ENCODE data around the gene CCDC30.
"Not testable (repeated sequence)": the region's sequence is repeated elsewhere in the genome, so short reads cannot be mapped to it uniquely, and the experiment has no call there.

The CCDC30 gene

DNA sequence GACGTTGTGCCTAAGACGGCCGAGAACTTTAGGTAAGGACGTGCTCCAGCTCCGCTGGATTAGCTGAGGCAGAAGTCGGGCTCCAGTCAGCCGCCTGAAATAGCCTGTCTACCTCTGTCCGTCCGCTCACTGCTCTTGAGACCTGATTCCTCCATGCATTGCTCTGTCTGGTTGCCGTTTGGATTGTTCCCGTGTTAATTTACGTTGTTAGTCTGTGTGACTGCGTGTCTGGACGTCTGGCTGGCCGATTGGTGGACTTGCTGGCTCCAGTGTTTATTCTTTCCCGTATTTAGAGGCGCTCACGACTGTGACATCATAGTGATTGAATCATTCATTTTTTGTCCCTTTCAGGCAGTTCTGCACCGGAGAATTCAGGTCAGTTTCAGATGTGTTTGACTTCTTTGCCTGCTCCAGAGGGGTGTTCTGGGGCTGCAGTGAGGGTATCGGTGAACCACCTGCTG is 195.8 kb downstream of the CCDC30 start:
- DNase-seq = no peak

DNA sequence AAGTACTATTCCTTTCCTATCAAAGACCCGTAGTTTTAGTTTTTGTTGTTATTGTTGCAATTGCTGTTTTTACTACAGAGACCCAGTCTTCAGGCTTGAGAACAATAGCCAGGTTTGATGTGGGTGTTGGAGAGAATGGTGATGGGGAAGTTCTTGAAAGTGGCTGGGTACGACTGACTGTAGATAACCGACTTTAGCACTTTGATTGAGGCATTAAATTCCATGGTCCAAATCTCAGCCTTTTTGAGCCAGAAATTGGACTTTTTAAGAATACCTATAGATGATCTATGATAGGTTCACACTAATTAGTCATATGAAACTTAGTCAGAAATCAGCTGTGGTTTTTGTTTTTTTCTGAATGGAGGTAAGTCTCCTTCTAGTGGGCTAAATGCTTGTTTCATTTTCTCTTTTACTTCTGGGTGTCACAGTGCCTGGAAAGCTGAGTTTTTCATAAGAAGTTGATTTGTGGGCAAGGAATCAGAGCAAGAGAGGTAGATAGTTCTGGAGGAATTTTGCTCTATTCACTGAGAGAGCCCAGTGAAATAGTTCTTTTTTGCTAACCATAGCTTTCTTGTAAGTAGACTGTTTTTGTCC is 197.9 kb downstream of the CCDC30 start:
- DNase-seq = no peak

DNA sequence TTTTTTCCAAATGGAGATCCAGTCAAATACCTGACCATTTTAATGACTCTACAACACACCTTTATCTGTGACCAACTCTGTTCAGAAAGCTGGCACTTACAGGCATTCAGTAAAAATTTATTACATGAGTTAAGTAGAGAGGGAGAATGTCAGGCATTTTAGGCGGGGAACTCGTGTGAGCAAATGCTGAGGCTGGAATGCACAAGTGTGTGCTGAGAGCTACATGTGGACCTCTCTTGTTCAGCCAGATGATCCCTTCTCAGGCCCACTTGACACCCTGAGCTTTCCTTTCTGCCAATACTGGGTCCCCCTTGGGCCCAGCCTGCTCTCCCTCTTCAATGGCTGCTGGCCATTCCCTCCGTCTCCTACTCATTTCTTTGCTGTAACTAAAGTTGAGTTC is 206.8 kb downstream of the CCDC30 start:
- DNase-seq = no peak

DNA sequence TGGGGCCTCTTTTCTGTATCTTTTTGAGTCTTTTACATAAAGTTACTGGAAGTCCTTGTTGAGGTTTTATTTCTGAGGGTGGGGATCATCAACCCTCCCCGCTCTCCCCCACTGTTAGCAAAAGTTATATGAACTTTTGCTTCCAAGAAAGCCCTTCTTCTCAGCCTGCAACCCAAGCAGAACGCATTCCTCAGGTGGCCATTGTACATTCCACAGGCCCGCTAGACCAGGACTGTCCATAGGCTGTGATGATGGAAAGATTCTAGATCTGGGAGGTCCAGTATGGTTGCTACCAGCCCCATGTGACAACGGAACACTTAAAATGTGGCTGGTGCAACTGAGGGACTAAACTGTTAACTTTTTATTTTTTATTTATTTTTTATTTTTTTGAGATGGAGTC is 207.3 kb downstream of the CCDC30 start:
- DNase-seq = no peak

DNA sequence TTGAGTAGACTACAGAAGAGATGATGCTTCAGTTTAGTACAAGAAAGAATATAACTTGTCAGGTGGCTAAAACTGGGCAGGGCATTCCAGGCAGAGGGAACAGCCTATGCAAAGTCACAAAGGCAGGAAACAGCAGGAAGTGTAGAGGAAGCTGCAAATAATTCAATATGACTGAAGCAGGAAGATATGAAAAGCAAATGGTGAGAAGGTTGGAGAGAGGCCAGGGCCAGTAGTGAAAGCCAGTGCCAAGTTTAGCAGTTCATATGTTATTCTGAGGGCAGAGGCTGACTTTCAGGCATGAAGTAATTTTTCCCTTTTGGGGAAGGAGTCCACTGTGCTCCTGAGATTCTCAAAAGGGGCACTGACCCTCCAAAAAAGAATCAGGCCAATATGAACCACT is 211.1 kb downstream of the CCDC30 start:
- DNase-seq = no peak

DNA sequence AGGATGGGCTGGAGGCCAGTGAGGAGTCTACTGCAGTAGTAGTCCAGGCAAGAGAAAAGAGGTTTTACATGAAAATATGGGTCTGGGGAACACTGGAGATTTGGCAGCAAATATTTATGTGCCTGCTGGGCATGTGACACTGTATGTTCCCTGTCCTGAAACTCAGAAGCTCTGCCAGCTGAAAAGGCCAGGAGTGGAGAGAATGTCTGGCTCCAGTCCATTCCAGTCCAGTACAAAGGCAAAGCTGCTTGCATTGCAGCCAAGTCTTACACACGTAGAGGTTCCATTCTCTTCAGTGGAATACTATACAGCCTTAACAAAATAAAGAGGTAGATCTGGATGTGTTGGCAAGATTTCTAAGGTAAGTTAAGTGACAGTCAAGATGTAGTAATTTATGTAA is 211.6 kb downstream of the CCDC30 start:
- DNase-seq = no peak

DNA sequence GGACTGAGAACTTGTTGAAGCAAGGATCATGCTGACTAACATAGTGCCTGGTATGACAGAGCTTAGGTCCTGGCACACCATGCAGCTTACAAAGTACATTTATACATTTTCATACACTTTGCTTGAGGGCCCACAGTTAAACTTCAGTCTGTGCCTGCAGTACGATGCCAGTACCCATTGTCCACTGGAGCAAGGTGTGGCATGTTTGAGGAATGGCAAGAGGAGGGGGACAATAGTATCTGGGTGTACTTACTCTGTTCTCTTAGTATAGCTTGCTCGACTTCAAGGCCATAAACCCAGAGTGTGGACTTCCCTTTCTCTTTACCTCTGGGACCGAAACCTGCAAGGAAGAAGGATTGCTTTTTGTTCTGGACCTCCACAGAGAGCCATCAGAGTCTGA is 212.4 kb downstream of the CCDC30 start:
- DNase-seq = no peak

DNA sequence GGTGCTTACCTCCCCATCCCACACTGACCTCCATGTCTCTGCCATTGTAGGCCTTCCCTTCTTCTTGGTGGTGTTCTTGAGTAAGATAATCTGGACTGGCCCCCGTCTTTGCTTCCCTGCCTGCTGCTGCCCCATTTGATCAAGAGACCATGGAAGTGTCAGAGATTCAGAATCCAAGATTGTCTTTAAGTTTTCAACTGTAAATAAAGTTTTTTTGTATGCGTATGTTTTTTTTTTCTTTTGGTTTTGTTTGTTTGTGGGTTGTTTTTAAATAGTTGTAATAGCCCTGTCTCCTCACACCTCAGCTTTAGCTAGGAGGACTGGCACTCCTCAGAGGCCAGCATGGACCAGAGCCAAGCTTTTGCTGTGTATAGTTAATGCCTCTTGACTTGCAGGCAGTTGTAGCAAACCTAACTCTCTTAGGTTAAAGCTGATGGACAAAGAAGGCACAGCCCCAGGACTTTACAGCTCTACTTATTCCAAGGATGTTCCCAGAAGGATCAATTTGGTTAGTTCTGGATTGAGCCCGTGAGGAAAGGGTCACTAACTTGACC is 213.5 kb downstream of the CCDC30 start:
- DNase-seq = no peak

DNA sequence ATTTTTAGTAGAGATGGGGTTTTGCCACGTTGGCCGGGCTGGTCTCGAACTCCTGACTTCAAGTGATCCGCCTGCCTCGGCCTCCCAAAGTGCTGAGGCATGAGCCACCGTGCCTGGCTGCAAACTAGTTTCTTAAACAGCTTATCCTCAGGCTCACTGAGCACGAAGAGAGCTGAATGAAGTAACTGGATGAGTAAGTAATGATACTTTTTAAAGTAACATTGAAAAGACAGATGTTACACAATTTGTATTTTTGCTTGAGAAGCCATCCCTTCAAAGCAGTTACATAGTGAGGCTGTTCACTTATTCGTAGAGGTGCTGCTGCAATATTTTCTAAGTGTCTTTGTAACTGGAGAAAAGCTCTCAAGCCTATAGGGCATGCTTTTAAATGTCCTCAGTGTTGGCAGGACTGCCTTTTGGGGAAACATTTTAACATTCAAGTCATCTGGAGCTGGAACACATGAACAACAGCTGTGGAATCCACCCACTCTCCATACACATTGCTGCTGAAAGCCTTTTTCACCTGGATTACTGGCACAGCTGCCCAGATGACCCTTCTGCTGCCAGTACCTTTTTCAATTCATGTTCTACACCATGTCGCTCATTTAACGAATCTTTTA is 216.4 kb downstream of the CCDC30 start:
- DNase-seq = no peak

DNA sequence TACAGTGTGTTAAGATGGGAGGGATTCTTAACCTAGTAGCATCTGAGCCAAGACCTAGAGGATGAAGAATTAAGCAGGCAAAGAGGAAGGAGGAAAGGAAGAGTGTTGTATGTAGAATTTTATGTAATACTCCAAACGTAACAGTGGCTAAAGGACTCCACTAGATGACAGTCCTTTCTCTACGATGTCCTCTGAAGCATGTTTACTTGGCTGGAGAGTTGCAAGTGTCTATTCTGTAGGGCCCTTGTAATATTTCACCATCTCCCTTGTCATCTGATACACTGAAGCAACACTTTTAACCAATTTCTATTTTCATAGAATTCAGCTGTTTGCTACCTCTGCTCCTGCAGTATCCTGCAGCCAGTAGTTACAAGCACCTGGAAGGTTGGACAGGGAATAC is 217.0 kb downstream of the CCDC30 start:
- no peak for DNase-seq

DNA sequence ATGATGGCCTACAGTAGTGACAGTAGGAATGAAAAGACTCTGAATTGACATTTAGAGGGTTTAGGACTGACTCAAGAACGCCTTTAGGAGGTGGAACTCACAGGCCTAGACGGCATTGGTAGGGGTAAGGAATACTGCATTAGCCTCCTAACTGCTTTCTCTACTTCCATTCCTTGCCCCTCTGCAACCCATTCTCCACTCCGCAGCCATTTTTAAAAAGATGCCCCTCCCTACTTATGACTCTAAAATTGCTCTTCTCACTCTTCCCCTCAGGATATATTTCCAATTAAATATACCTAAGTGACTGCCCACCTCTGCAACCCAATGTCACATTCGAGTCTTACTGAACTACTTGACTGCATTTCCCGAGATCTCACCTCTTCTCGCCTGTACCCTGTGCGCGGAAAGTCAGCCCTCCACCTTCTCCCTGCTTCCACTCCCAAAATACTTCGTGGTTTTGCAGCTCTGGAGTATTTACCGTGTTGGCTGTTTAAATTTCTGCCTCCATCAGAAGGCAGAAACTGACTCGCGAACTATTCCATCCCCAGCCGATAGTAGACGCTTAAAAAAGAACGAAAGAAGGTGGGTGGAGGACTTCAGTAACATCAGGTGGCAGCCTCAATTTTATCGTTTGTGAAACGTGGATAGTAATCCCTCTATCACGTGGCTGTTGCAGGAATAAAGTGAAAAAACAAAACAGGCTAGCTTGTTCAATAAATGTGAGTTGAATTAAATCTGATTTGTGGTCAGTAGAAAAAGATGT is 218.0 kb downstream of the CCDC30 start:
- DNase-seq = no peak

DNA sequence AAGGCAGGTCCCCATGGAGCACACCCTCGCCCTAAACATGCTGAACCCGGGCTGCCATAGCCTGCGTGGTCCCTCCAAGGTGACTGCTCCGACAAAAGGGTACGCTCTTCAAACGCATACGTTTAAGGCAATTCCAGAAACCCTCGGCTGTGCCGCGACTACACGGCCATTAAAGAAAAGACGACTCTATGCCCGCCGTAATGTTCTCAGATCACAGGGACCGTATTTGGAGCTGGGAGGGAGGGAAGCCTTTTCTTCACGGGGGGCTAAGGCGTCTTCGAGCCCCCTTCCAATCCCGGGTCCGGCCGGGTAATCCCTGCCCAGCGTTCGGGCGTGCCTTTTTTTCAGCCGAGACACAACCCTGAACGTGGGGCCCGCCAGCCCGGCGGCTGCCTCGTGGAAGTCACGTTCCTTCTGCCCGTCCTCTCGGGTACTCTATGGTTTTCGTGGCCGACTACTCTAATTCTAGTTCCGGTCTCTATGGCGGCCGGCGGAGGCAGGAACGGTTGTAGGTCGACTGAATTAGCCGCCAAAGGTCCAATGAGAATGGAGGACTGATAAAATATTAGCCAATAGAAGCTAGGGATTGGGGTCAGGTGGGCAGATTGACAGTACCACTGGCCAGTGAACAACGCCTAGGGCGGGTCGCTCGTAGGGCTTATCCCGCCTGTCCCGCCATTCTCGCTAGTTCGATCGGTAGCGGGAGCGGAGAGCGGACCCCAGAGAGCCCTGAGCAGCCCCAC is 218.8 kb downstream of the CCDC30 start, which contains the start of gene YBX1:
Gene YBX1 (plus strand): TSS at position 678 of the 743 bp plus-strand sequence. CDS start 148 bp downstream, outside the sequence.
- peak; percentile 95 for DNase-seq

DNA sequence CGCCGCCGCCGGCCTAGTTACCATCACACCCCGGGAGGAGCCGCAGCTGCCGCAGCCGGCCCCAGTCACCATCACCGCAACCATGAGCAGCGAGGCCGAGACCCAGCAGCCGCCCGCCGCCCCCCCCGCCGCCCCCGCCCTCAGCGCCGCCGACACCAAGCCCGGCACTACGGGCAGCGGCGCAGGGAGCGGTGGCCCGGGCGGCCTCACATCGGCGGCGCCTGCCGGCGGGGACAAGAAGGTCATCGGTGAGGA is 219.3 kb downstream of the CCDC30 start:
- not testable (repeated sequence) for DNase-seq

DNA sequence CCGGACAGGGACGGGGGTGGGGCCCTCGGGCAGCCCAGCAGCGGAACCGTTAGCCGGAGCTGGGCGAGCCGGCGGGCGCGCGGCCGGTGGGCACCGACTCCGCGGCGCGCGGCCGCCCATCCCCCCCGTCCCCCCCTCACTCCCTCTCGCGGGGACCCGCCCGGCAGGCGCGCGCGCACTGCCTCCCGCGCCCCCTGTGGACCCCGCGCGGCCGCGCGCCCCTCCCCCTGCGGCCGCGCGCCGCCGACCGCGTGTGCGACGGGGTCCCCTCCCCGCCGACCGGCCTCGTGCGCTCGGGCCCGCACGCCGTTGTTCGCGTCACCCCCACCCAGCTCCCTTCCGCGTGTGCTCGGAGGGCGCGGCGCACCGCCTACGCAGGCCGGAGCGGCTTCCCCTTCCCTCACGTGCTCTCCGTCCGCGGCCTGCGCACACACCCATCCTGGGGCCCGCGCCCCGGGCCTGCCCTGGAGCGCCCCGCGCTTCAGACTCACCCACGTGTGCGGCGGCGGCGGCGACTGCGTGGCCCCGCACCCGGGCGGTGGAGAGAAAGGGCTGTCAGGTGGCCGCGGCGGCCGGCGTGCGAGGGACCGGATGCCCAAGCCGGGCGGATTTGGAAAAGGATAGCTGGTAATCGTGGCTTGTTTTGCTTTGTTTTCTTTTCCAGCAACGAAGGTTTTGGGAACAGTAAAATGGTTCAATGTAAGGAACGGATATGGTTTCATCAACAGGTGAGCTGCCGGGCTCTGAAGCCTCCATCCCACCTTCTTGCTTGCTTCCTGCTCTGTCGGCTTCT is 219.8 kb downstream of the CCDC30 start:
- DNase-seq = peak; percentile 17

DNA sequence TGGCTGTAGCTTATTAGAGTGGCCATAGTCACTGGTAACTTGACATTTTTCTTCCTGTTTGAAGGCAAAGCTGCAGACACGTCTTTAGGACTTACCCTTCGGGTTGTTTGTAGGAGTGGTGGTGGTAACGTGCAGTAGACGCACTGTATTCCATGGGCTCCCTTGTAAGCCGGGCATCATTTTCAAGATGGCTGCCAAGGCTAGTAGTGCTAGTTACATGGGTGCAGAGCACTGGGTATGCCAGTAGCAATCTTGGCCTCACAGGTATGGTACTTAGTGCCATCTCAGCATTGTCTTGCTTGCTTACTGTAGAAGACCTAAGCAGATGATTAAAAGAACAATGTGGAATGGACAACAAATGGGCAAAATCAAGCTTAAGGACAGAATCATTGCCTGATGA is 221.1 kb downstream of the CCDC30 start:
- DNase-seq = peak; percentile 24

DNA sequence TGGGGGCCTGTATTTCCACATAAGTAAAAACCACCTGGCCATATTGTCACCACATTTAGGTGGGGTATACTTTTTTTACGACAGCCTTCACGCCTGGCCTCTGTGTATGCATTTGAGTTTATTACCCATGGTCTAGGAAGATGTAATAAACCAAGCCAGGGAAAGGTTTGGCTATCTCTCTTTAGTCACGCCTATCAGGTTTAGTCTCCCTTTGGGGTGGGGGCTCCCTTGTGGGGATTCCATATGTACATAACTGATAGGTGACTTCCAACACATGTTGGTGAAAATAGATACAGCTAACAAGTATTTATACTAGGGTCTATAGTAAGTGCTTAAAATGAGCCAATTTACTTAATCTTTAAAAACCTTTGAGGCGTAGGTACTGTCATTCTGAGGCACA is 223.3 kb downstream of the CCDC30 start:
- DNase-seq = no peak

DNA sequence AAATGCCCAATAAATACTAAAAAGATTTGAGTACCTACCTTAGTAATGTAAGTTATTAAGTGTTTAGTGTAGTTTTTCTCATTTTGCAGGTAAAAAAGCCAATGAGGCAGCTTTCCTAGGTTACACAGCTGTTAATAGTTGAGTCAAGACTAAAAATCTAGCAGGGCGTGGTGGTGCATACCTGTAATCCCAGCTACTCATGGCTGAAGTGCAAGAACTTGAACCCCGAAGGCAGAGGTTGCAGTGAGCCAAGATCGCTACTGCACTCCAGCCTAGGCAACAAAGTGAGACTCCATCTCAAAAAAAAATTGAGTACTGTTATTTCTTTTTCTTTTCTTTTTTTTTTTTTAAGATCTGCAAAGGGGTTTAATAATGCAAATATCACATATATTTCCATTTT is 226.8 kb downstream of the CCDC30 start:
- DNase-seq = no peak

DNA sequence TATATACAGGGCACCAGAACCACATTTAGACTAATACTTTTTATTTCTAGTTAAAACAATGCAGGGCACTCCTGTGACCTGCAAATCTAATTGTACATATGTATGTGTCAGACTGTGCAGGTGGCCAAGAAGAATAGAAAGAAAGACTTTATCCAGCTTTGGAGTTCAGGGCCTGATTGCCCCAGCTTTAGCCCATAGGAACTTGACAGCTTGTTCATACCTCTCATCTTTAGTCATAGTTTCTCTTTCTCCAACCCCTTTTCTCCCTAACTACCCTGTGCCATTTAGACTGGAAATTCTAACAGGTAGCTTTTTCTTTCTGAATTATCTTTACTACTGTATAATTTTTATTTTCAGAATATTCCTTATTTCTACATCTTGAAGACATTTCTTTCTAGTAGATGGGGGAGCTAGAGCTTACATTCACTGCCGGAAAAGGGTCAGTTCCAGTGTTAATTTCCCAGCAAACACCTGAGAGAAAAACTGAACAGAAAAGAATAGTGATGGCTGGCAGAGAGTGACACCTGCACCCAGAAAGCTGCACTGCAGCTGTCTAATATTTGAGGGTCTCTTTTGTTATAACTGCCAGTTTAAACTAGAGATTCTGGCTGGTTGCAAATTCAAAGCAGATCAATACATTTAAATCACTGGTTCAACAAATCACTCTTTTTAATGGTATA is 227.5 kb downstream of the CCDC30 start:
- DNase-seq = no peak

DNA sequence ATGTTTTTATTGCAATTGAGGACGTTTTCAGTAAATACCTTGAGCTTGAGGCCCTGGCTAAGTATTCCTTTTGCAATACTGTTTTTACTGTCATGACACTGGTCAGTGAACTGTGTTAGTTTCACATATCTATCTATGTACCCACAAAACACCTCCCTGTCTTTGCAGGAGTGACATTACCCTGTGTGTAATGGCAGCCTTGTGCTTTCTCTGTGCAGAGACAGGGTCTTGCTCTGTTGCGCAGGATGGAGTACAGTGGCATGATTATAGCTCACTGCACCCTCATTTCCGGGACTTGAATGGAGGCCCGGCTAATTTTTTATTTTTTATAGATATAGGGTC is 228.0 kb downstream of the CCDC30 start:
- no peak for DNase-seq

DNA sequence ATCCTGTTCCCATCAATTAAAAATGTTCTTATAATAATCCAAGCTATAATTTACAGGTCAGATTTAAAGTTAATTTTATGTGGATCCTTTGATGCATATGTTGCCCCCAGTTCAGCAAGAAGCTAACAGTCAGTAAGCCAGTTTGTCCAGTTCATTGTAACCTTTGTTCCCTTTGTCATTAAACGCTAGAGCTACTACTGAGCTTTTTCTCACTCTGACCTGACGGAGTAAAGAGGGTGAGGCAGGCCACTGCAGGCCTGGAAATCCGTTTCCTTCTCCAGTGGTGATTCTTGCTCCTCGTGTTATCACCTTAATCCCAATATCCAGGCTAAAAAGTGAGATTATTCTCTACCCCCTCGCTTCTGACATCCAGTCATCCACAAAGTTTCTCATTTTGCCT is 229.4 kb downstream of the CCDC30 start:
- DNase-seq = no peak

DNA sequence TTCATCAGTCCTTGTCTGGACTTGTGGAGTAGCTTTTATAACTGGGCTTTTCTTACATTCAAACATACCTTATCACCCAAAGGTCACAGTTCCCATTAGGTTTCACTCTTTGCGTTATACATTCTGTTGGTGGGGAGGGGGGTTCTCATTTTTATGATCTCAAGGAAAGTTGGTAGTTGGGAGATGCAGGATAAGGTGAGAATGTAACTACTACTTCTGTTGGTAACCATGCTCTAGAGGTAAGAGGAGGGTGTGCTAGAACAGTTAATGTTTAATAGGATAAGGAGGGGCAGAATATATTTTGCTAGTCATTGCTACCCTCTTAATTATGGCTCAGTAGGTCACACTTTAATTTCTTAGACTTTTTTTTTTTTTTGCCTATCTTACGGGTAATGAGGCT is 229.8 kb downstream of the CCDC30 start:
- no peak for DNase-seq

Measured in NCI-H510A (cell line).